ENCODE results near the gene SUFU. TPM values are rescaled to one million over a fixed set of nuclear protein-coding genes. Genes with fewer than 3 reads are reported as not detected.

Gene SUFU
- 5.8 to 8.0 TPM (median 7.3 TPM) in 5 replicates for total RNA-seq (2022; extraction: Qiagen RNA extraction)

DNA sequence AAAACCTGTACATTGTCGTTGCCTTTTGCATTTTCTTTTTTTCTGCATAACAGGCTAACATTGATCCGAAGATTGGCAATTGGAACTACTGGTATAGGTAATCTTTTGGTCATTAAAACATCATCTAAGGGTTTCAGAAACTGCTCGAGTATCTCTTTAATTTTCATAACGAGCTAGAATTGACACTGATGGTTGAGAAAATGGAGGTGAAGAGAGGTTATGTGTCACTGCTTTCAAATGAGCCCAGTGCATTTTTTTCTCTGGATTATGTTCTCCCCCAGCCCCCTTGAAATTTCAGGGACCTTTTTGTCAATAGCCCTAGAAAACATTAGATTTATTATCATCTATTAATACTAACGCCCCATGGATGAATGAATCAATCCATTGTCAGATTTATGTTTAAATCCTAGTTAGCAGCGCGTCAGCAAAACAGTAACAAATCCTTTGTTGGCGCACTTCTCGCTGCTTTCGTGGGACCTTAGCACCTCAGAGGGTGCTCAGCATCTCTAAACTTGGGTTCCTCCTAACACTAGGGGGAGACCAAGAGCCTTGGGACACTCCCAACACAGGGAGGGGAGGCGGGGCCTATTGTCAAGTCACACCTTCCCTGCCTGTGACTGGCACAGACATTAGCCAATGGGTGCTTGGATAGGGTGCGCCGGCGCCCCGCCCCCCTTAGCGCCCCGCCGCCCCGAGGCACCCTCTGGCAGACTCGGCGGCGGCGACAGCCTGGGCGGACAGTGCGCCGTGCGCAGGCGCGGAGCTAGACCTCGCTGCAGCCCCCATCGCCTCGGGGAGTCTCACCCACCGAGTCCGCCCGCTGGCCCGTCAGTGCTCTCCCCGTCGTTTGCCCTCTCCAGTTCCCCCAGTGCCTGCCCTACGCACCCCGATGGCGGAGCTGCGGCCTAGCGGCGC, at the start of gene SUFU:
SUFU (plus strand) TSS at position 709 of the 915 bp plus-strand sequence; CDS start at position 890, 181 bp downstream.

DNA sequence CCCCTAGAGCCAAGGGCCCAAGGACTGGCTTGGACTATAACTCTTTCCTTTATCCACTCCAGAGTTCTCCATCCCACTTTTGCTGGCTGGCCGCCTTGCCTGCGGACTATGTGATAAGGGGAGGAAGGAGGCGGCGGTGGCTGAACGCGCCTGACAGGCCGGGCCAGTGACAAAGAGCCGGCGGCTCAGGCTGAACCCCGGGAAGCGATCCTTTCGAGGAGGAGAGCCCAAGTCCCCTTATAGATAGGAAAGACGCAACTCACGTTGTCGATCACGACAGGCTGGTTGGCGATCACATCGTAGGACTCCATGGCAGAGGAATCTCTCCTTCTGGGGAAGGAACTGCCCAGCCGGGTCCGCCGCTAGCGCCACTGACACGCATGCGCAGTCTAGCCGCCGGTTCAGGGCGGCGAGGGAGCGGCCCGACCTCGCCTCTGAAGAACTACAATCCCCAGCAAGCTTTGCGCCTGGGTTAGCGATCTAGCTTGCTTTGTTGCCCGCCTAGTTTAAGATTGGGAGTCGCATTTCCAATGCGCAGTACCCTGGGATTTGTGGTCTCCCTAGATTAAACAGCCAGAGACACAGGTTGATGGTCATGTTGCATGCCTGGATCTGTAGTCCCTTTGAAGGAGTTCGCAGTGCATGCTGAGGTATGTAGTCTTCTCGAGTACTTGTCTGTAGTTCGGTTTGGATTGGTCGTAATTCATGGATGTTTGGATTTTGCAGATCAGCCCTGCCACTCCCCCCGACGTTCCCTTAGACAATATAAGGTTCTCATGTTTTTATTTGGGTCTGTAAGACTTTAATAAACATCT, 1.2 kb upstream of the SUFU start, which contains the start of gene ACTR1A:
ACTR1A (minus strand) TSS at position 376 of the 815 bp plus-strand sequence; CDS start at position 311, 65 bp downstream.

GRCh38 chr10:102644066-102644645, 140.4 kb downstream of the SUFU start, which contains the start of gene TRIM8:
Gene TRIM8, plus strand, starts transcription at chr10:102644479. Its CDS starts 139 bp downstream, at chr10:102644618.

Other genes with a start within 250 kb of the SUFU start
- 36.8 to 61.2 TPM (median 49.2 TPM) in 5 replicates for gene NFKB2, start 108.3 kb upstream of the SUFU start, total RNA-seq (2022; extraction: Qiagen RNA extraction)
- gene PSD, start 85.2 kb upstream of the SUFU start, total RNA-seq (2022; extraction: Qiagen RNA extraction) = 0.25 to 0.78 TPM (median 0.43 TPM) in 5 replicates
- gene FBXL15, start 83.1 kb upstream of the SUFU start, total RNA-seq (2022; extraction: Qiagen RNA extraction) = 5.5 to 10.7 TPM (median 8.3 TPM) in 5 replicates
- gene CUEDC2, start 71.4 kb upstream of the SUFU start, total RNA-seq (2022; extraction: Qiagen RNA extraction) = 60.2 to 67.8 TPM (median 64.1 TPM) in 5 replicates
- gene C10orf95, start 52.4 kb upstream of the SUFU start, total RNA-seq (2022; extraction: Qiagen RNA extraction) = 0.09 to 0.20 TPM (median 0.14 TPM) in 5 replicates
- 87.0 to 104 TPM (median 93.8 TPM) in 5 replicates for gene ACTR1A, start 1.3 kb upstream of the SUFU start, total RNA-seq (2022; extraction: Qiagen RNA extraction)
- 45.3 to 51.3 TPM (median 46.2 TPM) in 5 replicates for gene TRIM8, start 140.5 kb downstream of the SUFU start, total RNA-seq (2022; extraction: Qiagen RNA extraction)
- 13.2 to 15.4 TPM (median 14.6 TPM) in 5 replicates for gene ARL3, start 210.4 kb downstream of the SUFU start, total RNA-seq (2022; extraction: Qiagen RNA extraction)
- 3.0 to 4.1 TPM (median 3.4 TPM) in 5 replicates for gene SFXN2, start 210.7 kb downstream of the SUFU start, total RNA-seq (2022; extraction: Qiagen RNA extraction)
- 23.6 to 29.5 TPM (median 26.9 TPM) in 5 replicates for gene WBP1L, start 240.0 kb downstream of the SUFU start, total RNA-seq (2022; extraction: Qiagen RNA extraction)

Data from A549 treated with Hydrocortisone at 1 μM for 4 hours (cell line).